ENCODE measurements around the gene ASIC1. TPM values are rescaled to one million over a fixed set of nuclear protein-coding genes. Genes with fewer than 3 reads are reported as not detected.
A peak's percentile ranks its signal among the peaks of the same experiment; 100 is the strongest.

Gene ASIC1
- total RNA-seq, 1 donor from 2014 or later = 25.0 TPM

- H3K27me3 Mint-ChIP-seq (ENCODE audit: low read depth) = no peaks in the 10 kb centered on the region
- TF ChIP-seq CTCF (conservative IDR thresholded peaks at IDR 0.05) = no peak
- H3K9me3 Mint-ChIP-seq = no peaks in the 10 kb centered on the region
- H3K27ac Mint-ChIP-seq (ENCODE audit: unreplicated experiment) = no peak overlapping the region
- no peak overlapping the region for H3K4me3 Mint-ChIP-seq
- H3K4me1 Mint-ChIP-seq = no peaks in the 10 kb centered on the region
- H3K36me3 Mint-ChIP-seq (ENCODE audit: low read depth) = peaks cover 17% of the 10 kb centered on the region
- no peak for DNase-seq (ENCODE audit: low read depth, low spot score)
These were observed 40.6 kb downstream of the ASIC1 start for GRCh38 chr12:50097952-50098351.

- Mint-ChIP-seq H3K36me3 (ENCODE audit: low read depth) (peaks cover 17% of the 10 kb centered on the region), H3K27me3 (ENCODE audit: low read depth) (no peaks in the 10 kb centered on the region), H3K27ac (ENCODE audit: unreplicated experiment) (peak overlapping the region; percentile 95), H3K4me1 (no peaks in the 10 kb centered on the region), H3K9me3 (no peaks in the 10 kb centered on the region), H3K4me3 (no peak overlapping the region)
- no peak for DNase-seq (ENCODE audit: low read depth, low spot score)
- TF ChIP-seq CTCF (conservative IDR thresholded peaks at IDR 0.05) = no peak
These were observed 42.1 kb downstream of the ASIC1 start for GRCh38 chr12:50099302-50100008.

GRCh38 chr12:50100561-50100960 lies 43.2 kb downstream of the ASIC1 start:
- Mint-ChIP-seq H3K27ac (ENCODE audit: unreplicated experiment) (no peak overlapping the region), H3K36me3 (ENCODE audit: low read depth) (peaks cover 16% of the 10 kb centered on the region), H3K4me3 (no peak overlapping the region), H3K9me3 (no peaks in the 10 kb centered on the region), H3K4me1 (no peaks in the 10 kb centered on the region), H3K27me3 (ENCODE audit: low read depth) (no peaks in the 10 kb centered on the region)
- no peak for TF ChIP-seq CTCF (conservative IDR thresholded peaks at IDR 0.05)
- DNase-seq (ENCODE audit: low read depth, low spot score) = no peak

GRCh38 chr12:50101663-50102062 lies 44.3 kb downstream of the ASIC1 start:
- peak; percentile 59 for TF ChIP-seq CTCF (conservative IDR thresholded peaks at IDR 0.05)
- Mint-ChIP-seq H3K27ac (ENCODE audit: unreplicated experiment) (no peak overlapping the region), H3K9me3 (no peaks in the 10 kb centered on the region), H3K4me3 (no peak overlapping the region), H3K4me1 (no peaks in the 10 kb centered on the region), H3K36me3 (ENCODE audit: low read depth) (peaks cover 8% of the 10 kb centered on the region), H3K27me3 (ENCODE audit: low read depth) (no peaks in the 10 kb centered on the region)
- DNase-seq (ENCODE audit: low read depth, low spot score) = no peak

- TF ChIP-seq CTCF (conservative IDR thresholded peaks at IDR 0.05) = no peak
- Mint-ChIP-seq H3K4me1 (no peaks in the 10 kb centered on the region), H3K4me3 (no peak overlapping the region), H3K27ac (ENCODE audit: unreplicated experiment) (no peak overlapping the region), H3K27me3 (ENCODE audit: low read depth) (no peaks in the 10 kb centered on the region), H3K36me3 (ENCODE audit: low read depth) (peaks cover 8% of the 10 kb centered on the region), H3K9me3 (no peaks in the 10 kb centered on the region)
- no peak for DNase-seq (ENCODE audit: low read depth, low spot score)
These were observed 44.7 kb downstream of the ASIC1 start for GRCh38 chr12:50102131-50102531.

Data from neural crest cell (in vitro differentiated cells).